Measurements from ENCODE around the gene THRSP.

Gene THRSP

GRCh38 chr11:78111298-78111697, 47.6 kb downstream of the THRSP start:
- POLR2A ChIA-PET (ENCODE audit: low non-redundant PET) = no interaction called here
- CTCF ChIA-PET = interaction anchor here (0.6 kb wide), 1 partner anchor 39 kb away, joined by 3 read pairs; no protein-coding TSS in a partner anchor
- no peak for TF ChIP-seq CTCF (conservative IDR thresholded peaks at IDR 0.05; ENCODE audit: low read depth)
- no peak overlapping the region for H3K27ac ChIP-seq
- DNase-seq (ENCODE audit: low spot score) = no peak

- DNase-seq (ENCODE audit: low spot score) = no peak
- TF ChIP-seq CTCF (conservative IDR thresholded peaks at IDR 0.05; ENCODE audit: low read depth) = no peak
- CTCF ChIA-PET = interaction anchor here (0.6 kb wide), 1 partner anchor 14 kb away, joined by 4 read pairs; no protein-coding TSS in a partner anchor
- POLR2A ChIA-PET (ENCODE audit: low non-redundant PET) = no interaction called here
- H3K27ac ChIP-seq = no peak overlapping the region
Observed at GRCh38 chr11:78112582-78113275, 49.1 kb downstream of the THRSP start.
